ENCODE data around the gene PGLYRP4.

Gene PGLYRP4

DNA sequence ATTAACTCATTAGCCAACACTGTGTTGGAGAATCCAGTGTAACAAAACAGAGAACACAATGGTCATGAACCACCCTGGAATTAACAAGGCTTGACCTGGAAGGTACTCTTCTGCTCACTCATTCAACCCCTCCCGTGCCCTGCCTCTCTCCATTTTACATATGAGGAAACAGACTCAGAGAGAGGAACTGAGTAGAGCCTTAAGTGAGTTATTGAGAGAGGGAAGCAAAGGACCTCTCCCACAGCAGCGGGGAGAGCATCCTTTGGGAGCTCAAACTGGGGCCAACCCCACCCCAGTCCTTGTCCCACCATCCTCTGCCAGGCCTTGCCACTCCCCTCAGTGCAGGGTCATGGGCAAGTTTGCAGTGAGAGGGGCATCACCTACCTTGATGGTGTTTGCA lies 25.4 kb upstream of the PGLYRP4 start:
- no peak for DNase-seq

DNA sequence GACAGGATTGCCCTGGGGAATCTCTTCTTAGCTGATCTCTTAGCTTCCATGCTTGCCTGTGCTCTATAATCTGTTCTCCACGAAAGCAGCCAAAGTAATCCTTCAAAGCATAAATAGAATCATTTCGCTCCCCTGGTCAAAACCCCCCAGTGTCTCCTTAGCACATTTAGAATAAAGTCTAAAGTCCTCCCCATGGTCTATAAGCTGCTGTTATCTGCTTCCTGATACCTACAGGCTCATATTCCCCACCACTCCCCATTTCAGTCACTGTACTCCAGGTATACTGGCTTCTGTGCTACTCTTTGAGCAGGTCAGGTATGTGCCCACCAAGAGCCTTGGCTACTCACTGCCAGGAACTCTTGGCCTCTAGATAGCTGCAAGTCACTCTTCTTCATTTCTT lies 23.9 kb upstream of the PGLYRP4 start:
- DNase-seq, result no peak

DNA sequence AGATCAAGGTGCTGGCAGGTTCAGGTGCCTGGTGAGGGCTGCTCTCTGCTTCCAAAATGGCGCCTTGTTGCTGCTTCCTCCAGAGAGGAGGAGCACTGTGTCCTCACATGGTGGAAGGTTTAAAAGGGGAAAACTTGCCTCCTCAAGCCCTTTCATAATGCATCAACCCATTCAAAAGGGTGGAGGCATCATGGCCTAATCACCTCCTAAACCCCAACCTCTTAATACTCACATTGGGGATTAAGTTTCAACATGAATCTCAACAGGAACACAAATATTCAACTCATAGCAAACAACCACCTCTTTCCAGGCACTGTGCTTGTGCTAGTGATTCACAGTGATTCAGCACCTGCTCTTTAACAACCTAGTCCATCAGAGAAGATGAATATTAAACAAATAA lies 22.6 kb upstream of the PGLYRP4 start:
- DNase-seq, result no peak

DNA sequence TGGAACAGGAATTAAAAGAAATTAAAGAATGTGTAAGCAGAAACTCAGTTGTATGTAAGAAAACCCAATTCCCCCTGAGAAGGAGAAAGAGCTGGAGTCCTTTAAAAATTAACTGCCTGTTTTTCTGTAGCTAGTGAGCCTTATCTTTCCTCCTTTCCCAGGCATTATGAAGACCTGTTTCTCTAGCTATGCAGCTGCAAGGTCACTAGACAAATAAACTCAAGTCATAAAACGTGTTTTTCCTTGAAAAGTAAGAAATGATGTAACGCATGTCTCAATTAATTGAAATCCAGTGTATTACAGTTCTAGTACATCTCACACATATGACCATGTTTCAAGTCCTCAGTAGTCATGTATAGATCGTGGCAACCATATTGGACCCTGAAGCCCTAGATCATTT lies 21.5 kb upstream of the PGLYRP4 start:
- DNase-seq, result no peak

DNA sequence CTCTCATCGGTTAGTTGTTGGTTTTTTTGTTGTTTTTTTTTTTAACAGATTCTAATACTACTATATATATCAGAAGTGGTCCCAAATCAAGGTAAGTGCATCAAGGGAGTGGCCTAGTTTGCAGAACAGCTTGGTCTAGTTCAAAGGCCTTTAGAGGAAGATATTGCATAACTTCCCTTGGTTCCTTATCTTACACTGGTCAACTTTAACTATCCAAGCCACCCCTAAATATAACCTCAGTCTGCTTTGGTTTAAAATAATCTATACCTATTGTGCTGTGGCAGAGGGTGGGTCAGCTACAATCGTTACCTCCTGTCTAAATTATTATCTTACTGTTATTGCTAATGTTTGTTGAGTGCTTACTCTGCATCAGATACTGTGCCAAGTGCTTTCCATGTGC lies 19.9 kb upstream of the PGLYRP4 start:
- DNase-seq, result no peak

DNA sequence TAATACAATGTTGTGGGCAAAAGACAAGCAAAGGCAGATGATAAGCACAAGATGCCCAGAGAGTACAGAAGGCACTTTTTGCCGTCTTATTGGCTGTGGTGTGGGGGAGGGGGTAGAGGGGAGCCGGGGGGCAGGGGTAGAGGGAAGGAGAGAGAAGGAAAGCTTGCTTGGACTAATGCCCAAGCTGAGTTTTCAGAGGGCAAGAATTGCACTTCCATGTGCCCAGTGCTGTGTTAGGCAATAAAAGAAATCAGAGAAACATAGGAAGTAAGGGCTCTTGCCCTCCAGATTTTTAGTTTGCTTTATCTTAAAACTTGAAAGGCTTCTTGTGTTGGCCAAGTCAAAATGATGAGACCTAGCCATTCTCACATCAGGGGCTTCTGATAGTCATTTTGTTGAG lies 18.4 kb upstream of the PGLYRP4 start:
- DNase-seq, result no peak

DNA sequence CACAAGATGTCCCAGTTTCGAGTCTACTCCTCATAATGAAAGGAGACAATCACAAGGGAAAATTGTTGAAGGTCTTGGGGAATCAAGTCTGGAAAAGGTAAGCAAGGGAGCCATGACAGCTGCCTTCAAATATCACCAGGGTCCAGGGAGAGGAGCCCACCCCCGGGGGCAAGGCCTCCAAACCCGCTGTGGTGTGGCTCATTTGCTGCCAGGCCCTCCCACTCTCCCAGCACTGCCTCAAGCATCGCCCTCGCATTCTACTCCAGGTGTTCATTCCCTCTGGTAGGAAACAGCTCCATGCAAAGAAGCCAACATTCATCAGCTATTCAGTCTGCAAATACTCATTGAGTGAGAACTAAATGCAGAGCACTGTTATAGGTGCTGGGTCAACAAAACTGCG lies 17.6 kb upstream of the PGLYRP4 start:
- no peak for DNase-seq

DNA sequence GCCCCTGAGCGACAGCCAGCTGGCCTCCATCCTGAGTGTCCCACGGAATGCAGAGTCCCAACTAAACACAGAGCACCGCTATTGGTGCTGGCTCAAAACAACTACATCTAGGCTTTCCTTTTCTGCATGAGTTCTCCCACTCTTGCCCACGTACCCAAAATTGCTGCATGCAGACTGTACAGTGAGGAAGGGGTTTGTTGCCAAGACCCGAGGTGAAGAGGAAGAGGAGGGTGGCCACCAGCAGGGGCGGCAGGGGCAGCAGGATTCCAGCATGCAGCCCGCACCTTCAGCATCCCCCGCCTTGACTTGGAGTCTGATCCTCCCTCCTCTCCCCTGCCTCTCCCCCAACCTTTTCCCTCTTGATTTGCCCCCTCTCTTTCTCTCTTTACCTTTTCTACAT lies 17.1 kb upstream of the PGLYRP4 start:
- no peak for DNase-seq

DNA sequence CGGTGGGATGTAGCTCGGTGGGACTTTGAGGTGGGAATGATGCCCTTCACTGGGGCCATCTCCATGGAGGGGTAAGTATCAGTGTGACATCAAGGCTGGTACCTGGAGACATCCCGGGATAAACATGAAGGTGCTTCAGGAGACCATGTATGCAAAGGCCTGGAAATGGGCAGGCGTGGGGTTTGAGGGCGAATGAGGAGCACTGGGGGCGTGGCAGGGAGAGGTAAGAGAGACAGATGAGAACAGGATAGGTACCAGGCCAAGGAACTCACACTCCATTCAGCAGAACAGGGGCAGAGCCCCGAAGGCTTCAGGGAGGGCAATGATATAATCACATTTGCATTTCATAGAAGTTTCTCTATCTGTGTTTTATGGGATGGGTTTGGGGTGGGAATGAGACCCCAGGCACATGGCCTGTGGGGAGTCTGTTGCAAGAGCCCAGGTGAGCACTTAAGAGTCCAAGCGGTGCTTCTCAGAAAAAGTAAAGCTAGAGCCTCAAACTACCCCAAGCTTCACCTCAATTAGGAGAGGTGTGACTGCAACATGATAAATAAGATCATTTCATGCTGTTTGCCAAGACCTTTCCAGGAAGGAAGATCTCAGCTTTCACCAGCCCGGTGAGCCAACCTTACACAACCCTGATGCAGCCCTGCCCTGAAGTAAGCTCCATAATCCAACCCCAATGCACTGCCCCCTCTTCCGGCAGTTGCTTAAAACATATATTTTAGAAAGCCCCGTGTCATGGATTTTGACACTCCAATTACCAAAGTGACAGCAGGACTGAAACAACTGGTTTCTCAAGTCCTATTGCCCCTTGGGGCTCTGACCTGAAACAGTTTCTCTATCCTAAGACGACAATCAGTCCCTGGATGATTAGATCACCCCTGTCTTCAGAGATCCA lies 16.4 kb upstream of the PGLYRP4 start:
- DNase-seq, result no peak

DNA sequence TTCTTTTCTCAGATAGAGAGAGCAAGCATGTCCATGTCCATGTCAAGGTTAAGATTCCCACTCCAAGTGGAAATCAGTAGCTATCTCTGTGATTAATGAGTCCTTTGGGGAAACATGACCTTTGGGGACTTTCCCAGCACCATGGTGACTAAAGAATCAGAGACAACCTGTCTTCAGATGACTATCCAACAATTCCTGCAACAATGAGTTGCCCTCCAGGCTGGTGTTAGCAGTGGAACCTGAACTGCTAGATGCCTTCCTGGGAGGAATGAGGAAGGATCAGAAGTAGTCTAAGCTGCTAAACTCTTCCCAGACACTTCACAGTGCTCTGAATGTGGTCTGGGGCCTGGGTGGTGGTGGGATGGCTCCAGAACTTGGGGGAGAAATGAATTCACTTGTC lies 15.5 kb upstream of the PGLYRP4 start:
- no peak for DNase-seq

DNA sequence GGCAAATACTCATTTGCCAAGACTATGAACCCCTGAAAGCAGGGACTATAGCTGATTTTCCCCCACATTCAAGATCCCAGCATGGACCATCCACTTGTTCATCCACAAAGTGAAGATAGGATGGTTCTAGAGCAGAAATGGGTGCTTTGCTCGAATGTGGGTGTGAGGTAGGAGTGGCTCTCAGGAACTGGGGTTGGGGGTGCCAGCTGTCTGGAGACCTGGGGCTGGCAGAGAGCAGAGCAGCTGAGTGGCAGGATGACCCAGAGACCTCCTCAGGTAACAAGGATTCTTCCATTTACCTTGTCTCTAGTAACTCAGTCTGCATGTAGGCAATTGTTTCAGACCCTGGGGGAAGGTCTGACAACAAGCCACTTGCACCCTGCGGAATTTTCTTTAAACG lies 15.0 kb upstream of the PGLYRP4 start:
- DNase-seq, result no peak

DNA sequence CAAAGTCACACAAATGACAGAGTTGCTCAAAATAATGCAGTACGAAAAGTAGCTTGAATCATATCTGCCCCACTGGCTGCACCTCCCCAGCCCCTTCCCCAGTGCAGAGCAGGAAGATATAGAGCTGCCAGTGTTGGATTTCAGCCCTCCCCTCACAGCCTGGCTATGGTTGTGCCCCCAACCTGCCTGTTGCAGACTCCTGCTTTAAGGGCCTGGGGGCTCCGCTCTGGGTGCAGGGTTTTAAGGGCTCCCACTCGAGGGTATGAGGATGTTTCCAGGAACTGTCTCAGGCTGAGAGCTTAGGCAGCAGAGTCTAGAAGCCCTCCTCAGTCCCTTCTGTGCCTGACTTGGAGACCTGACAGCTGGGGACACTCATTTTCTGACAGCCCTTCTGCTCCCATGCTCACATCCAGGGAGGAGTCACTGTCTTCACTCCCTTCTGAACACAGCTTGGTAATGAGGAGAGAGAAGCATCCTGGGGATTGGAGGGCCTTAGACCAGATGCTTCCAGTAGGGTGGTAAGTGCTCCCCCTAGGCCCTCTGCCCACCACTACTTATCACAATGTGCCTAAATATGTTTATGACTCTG lies 13.6 kb upstream of the PGLYRP4 start:
- no peak for DNase-seq

DNA sequence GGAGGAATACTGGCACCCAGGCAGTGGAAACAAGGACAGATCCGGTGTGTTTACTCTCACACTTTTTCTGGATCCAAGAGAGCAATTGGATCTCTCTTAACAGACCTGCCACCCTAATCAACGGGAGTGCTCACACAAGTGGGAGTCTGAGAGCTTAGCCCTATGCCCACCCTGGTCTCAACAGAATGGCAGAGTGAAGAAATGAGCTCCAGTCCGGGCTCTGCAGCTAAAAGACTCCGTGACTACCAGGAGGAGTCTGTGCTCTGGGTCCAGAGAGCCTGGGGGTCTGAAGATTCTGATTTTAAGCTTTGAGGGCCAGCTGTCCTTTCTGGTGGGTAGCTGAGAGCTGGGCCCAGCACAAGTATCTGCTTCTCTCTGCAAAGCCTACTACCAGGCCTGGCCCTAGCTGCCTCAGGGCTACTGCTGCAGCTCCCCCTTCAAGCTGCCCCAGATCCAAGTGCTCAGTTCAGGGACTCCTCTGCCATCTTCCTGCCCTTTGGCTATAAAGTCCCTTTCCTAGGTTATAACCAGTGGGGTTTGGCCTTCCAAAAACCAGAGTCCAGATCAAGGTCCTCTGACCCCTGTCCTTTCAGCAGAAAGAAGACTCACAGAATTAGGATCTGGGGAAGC lies 13.0 kb upstream of the PGLYRP4 start:
- no peak for DNase-seq

DNA sequence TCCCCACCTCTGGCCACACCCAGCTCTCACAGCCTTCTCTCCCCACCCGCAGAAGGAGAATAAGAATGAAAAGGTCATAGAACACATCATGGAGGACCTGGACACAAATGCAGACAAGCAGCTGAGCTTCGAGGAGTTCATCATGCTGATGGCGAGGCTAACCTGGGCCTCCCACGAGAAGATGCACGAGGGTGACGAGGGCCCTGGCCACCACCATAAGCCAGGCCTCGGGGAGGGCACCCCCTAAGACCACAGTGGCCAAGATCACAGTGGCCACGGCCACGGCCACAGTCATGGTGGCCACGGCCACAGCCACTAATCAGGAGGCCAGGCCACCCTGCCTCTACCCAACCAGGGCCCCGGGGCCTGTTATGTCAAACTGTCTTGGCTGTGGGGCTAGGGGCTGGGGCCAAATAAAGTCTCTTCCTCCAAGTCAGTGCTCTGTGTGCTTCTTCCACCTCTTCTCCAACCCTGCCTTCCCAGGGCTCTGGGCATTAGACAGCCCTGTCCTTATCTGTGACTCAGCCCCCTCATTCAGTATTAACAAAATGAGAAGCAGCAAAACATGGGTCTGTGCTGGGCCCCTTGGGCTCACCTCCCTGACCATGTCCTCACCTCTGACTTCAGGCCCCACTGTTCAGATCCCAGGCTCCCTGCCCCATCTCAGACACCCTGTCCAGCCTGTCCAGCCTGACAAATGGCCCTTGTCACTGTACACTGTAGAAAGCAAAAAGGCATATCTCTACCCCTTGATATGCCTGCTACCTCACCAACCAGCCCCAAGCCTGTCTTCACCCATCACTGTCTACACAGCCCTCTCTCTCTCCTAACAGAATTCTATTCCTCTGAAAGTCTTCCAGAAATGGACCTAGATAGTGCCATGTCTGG lies 12.2 kb upstream of the PGLYRP4 start:
- DNase-seq, result no peak

DNA sequence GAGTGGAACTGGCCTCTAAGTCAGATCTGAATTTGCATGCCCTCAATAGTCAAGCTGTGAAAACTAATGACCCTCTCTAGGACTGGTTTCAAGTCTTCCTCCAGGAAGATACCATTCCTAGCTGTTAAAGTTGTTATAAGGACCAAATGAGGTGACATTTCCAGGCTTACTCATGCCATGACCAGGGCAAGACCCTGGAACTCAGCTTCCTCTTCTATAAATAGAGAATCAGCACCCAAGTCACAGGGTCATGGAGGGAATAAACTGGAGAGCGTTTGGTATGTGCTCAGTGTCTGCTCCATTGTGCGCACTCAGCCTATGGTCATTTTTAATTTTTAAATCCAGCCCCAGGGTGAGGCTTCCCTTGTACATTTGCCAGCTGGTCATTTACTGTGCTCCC lies 11.5 kb upstream of the PGLYRP4 start:
- DNase-seq, result no peak

DNA sequence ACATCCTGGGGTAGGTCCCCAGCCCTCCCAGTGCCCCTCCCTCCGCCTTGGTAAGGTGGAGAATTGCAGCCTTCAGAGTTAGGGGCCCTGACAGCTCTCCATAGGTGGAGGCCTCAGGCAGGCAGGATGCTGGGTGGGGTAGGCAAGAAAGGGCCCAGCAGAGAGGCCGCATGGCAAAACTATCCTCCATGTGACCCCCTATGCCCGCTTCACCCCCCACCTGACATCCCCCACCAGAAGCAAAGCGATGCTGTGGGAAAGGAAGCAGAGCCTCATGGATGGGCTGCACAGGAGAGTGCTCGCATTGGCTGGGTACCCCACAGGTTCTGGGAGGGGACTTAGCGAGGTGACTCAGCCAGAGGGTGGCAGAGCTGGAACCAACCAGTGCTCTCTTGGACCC lies 10.6 kb upstream of the PGLYRP4 start:
- no peak for DNase-seq

DNA sequence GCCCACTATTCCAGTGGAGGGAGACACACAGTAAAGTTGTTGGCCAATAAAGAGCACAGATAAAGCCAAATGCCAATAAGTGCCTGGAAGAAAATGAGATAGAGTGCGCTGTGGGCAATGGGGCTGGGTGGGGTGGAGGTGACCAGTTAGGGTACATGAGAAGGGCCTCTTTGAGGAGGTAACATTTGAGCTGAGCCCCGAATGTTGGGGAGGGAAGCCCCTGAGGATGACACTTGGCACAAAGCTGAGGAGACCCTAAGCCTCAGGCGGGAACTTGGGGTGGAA lies 10.0 kb upstream of the PGLYRP4 start:
- DNase-seq, result no peak

DNA sequence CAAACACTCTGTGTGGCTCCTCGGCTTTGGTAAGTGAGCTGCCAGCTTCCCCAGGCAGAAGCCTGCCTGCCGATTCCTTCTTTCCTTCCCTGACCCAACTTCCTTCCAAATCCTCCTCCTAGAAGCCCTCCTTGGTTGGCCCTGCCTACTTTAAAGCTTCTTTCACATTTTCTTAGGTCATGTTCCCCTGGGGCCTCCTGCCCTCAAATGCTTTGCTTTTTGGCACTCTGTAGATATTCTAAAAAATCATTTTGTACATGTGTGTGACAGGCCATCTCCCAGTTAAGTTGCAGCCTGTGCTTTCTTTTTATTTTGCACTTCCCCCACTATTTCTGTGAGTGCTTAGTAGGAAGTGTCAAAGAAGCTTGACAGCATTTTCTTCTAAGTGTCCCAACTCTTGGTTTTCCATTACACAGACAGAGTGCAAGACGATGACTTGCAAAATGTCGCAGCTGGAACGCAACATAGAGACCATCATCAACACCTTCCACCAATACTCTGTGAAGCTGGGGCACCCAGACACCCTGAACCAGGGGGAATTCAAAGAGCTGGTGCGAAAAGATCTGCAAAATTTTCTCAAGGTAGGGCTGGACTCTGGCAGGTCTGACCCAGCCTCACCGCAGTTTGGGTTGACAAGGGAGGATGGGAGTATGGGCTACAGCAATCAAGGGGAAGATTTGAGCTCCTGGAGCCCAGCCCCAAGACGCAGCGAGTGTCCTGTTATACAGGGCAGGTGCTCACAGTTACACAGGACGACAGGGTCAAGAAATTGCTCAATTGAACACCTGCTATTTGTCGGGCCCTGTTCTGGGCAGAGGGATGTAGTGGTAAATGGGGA lies 9.4 kb upstream of the PGLYRP4 start, which contains the start of gene S100A9:
S100A9 (plus strand) TSS at position 2 of the 838 bp plus-strand sequence; CDS start at position 432, 430 bp downstream.
- no peak for DNase-seq

DNA sequence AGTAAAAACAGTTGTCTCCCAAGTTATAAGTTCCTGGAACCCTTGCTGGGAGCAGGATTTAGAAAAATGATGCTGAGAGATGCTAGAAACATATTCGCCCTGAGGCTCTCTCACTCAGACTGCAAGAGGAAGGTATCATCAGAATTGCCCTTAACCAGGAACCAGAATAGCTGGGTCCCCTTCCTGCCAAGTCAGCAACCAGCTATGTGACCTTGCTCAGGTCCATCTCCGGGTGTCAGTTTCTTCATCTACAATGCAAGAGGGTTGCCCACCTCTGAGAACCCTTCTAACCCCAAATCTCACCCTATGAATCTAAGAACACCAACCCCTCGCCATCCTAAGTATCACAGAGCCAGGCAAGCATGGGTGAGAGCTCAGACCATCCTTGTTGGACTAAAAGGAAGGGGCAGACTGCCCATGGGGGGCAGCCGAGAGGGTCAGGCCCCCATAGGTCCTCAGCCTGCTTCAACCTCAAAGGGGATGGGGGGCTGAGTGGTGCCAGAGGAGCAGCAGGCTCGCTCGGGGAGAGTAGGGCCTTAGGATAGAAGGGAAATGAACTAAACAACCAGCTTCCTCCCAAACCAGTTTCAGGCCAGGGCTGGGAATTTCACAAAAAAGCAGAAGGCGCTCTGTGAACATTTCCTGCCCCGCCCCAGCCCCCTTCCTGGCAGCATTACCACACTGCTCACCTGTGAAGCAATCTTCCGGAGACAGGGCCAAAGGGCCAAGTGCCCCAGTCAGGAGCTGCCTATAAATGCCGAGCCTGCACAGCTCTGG lies 8.6 kb upstream of the PGLYRP4 start:
- DNase-seq, result no peak

DNA sequence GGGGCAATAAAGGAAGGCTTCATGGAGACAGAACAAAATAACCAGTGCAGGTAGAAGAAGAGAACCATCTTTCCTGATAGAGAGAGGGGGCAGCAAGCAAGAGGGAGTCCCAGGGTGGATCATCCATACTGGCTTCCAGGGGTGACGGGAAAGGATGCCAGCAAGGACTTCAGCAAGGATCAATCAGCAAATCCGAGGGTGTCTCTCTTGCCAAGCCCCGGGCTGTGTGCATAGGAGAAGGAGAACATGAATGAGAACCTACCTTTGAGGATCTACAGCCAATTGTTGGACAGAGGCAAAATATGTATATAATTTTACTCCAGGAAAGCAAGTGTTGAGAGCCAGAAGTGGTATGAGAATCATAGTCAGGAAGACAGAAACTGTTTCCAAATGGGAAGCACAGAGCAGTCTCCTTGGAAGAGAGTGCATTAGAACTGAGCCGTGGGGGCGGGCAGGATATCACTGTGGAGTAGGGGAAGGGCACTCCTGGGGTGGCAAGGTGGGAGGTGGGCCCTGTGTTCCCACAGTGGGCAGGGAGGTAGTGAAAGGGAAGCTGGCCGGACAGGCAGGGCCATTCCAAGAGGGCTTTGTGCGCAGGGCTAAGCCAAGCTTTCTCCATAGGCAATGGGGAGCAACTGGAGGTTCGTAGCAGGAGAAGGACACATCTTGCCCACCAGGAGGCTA lies 7.9 kb upstream of the PGLYRP4 start:
- no peak for DNase-seq

All from activated CD4-positive, alpha-beta T cell treated with anti-CD3 and anti-CD28 coated beads for 48 hours (primary cell).